NCI-H1417 treated with DMSO at 0.1 percent for 48 hours (cell line): Measurements from ENCODE around the gene PCMT1.
"Not testable (repeated sequence)": the region's sequence is repeated elsewhere in the genome, so short reads cannot be mapped to it uniquely, and the experiment has no call there.

ENCODE experiments used
- DNase-seq: peaks from one replicate; lab custom pipeline; 2025; lab: John Stamatoyannopoulos, UW

PCMT1 gene

DNA sequence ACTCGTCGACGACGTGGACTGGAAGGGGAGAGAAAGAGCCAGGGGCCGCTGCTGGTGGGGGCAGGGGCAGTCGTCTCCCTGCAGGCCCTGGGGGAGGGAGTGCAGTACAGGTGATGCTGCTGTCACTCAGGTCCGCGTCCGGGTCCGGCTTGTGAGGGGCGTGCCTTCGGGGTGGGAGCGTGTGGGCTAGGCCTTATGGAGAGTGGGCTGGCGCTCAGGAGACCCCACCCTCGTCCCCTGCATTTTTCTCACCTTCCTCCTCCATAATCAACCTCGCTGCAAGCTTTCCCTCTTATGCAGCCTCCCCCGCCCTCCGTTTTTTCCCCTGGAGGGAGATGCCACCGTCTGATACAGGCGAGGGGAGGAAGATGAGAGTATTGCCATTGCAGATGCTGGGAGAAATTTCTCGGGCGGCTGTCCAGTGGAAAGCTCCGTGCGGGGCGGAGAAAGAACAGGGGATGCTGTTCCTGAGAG lies 632 bp downstream of the PCMT1 start:
- peak; percentile 60 for DNase-seq

DNA sequence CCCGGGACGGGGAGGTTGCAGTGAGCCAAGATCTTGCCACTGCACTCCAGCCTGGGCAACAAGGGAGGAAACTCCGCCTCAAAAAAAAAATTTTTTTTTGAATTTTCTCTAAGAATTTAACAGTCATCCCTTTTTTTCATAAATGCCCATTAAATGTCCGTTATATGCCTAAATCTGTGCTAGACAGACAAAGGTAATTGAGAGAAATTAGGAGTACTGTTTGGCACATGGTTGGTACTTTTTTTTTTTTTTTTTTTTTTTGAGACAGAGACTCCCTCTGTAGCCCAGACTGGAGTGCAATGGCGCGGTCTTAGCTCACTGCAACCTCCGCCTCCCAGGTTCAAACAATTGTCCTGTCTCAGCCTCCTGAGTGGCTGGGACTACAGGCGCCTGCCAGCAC lies 1.7 kb downstream of the PCMT1 start:
- no peak for DNase-seq

- not testable (repeated sequence) for DNase-seq
Observed at GRCh38 chr6:149751920-149752319, 2.4 kb downstream of the PCMT1 start.

GRCh38 chr6:149752600-149753373 lies 3.2 kb downstream of the PCMT1 start:
- no peak for DNase-seq

GRCh38 chr6:149753374-149753637 lies 3.8 kb downstream of the PCMT1 start:
- not testable (repeated sequence) for DNase-seq

GRCh38 chr6:149754548-149754947 lies 5.0 kb downstream of the PCMT1 start:
- DNase-seq: no peak

DNA sequence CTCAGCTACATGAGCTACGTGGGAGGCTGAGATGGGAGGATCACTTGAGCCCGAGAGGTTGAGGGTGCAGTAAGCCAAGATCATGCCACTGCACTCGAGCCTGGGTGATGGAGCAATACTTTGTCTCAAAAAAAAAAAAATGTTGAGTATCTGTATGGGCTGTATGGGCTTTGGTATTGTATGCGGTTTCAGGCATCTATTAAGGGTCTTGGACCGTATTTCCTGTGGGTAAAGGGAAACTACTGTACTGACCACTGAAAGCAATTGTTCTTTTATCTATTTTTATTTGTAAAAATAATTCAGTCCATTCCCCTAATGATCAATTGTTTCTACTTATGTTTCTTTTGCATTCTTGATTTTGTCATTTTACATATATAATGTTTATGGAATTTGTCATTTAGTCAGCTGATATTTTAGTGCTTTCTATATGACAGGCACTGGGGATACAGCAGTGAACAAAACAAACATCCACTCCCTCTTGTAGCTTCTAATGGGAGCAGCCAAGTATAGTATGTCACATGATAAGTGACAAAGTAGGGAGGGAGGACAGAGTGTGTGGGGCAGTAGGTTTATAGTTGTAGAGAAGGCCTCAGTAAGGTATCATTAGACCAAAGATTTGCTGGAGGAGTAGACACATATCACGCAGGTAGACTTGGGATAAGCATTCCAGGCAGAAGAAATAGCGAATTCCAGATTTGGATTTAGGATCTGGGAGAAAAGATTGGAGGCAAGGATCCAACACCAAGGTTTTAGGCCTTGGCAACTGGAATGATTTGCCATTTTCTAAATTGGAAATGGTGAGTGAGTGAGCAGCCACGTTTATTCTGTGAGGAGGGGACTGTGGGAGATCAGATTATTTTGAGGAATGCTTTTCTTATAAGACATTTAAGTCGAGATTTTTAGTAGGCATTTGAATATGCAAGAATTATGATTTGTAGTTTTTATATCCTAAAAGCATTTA lies 6.0 kb downstream of the PCMT1 start:
- DNase-seq: no peak

DNA sequence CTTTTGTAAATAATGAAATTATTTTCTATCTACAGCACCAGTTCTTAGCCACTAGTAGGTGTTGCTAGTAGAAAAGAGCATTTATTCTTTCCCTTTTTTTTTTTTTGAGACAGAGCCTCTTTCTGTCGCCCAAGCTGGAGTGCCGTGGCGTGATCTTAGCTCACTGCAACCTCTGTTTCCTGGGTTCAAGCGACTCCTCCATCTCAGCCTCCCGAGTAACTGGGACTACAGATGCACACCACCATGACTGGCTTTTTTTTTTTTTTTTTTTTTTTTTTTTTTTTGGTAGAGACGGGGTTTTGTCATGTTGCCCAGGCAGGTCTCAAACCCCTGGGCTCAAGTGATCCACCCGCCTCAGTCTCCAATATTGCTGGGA lies 6.7 kb downstream of the PCMT1 start:
- no peak for DNase-seq

- DNase-seq: no peak
Observed at GRCh38 chr6:149761438-149761837, 11.9 kb downstream of the PCMT1 start.

DNA sequence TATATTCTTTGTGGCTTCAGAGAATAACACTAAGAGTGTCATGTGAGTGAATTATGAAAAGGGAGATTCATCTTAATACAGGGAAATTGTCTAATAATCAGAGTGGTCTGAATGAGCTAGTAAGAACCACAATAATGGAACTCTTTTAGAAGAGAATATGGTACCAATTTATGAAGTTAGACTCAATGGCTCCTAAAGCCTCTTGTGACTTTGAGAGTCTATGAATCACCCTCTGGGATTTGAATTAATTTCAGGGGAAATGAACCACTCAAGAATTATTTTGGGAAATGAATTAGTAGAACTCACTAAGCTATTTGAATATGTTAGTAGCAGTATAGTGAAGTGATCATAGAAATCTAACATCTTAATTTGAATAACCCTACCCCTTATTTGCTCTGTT lies 14.3 kb downstream of the PCMT1 start:
- DNase-seq: no peak

GRCh38 chr6:149766156-149766769 lies 16.7 kb downstream of the PCMT1 start:
- no peak for DNase-seq

GRCh38 chr6:149769676-149770075 lies 20.1 kb downstream of the PCMT1 start:
- DNase-seq: no peak

GRCh38 chr6:149771185-149771584 lies 21.6 kb downstream of the PCMT1 start:
- no peak for DNase-seq

GRCh38 chr6:149771925-149772324 lies 22.4 kb downstream of the PCMT1 start:
- DNase-seq: no peak

- no peak for DNase-seq
Observed at GRCh38 chr6:149777624-149778023, 28.1 kb downstream of the PCMT1 start.

DNA sequence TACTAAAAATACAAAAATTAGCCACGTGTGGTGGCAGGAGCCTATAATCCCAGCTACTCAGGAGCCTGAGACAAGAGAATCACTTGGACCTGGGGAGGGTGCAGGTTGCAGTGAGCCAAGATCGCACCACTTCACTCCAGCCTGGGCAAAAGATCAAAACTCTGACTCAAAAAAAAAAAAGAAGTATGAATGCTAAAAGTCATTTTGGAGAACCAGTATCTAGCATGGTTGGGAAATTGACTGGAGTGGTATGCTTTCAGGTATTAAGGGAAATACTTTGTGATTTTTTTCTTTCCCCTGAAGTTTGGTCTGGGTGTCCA lies 30.1 kb downstream of the PCMT1 start:
- no peak for DNase-seq

DNA sequence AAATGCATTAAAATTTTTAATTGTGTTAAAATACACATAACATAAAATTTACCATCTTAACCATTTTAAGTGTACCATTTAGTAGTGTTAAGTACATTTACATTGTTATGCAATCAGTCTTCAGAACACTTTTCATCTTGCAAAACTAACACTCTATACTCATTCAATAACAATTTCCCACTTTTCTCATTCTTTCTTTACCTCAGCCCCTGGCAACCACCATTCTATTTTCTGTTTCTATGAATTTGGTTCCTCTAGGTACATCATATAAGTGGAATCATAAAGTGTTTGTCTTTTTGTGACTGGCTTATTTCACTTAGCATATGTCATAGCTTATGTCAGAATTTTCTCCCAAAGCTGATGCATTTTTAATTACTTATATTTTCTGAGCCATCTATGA lies 32.2 kb downstream of the PCMT1 start:
- no peak for DNase-seq

DNA sequence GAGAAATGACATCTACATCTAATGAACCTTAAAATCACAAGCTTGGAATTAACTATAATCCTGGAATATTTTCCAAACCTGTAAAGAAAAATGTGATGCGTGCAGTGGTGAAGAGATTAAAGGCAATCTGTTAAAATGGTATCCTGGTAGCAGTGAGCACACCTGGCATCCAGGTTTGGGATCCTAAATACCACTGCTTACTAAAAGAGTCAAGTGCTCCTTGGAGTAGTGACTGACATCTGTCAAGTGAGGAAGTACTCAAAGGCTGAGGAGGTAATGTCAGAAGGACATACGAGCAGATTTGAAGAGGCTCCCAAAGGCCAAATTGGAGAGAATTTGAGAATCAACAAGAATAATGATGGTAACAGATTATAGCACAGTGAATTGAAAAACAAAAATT lies 32.8 kb downstream of the PCMT1 start:
- no peak for DNase-seq

GRCh38 chr6:149783551-149783950 lies 34.0 kb downstream of the PCMT1 start:
- no peak for DNase-seq

GRCh38 chr6:149806127-149806526 lies 56.6 kb downstream of the PCMT1 start:
- no peak for DNase-seq

- no peak for DNase-seq
Observed at GRCh38 chr6:149809798-149810197, 60.3 kb downstream of the PCMT1 start.

DNA sequence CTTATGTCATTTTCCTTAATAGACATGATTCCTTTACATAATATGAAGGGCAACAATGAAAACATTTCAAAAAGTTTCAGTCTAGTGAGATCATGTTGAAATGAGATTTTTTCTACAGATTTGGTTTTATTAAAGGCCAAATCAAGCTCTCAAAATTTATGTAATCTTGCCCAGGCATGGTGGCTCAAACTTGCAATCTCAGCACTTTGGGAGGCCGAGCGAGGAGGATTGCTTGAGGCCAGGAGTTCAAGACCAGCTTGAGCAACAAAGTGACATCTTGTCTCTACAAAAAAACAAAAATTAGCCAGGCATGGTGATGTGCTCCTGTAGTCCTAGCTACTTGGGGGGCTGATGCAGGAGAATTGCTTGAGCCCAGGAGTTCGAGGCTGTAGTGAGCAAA lies 63.8 kb downstream of the PCMT1 start:
- no peak for DNase-seq

DNA sequence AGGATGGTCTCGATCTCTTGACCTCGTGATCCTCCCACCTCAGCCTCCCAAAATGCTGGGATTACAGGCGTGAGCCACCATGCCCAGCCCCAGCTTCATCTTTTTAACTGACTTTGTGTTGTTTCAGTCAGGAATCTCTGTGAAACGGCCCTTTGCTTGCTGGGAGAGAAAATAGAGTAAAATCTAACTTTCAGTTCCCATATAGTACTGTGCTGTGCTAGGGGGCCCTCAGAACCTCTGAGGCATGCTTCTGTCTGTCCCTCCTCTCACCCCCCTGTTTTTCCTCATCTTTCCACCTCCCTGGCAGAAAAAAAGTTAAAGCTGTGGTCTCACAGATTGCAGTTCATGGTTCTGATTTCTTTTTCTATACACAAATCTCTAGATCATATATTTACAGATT lies 66.2 kb downstream of the PCMT1 start:
- no peak for DNase-seq
